ENCODE measurements around the gene MAGEB6. TPM values are rescaled to one million over a fixed set of nuclear protein-coding genes. Genes with fewer than 3 reads are reported as not detected.

Gene MAGEB6
- total RNA-seq, 4 donors from 2014 or later: not detected

DNA sequence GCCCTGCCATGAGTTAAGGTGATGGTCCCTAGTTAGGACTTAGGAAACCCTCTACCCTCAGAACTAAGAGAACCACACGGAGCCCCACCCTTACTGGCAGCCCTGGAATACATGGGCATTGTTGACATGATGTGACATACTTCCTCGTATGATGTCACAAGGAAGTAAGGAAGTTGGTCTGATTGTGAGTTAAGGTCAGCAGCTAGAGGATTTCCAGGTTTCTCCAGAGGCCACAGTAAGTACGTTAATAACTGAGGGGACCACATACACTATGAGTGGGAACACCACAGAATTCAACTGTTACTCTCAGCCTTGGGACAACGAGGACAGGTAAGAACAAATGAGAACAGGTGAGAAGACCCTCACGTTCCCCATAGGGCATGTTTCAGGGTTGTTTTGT is 23.6 kb downstream of the MAGEB6 start, which contains the start of gene MAGEB5:
Gene MAGEB5 (plus strand): TSS at position 301 of the 400 bp plus-strand sequence. CDS start 1,133 bp downstream, outside the sequence.
- intact Hi-C loops (cut with DNase I): no loop called here
- H3K36me3 ChIP-seq: no peaks in the 10 kb centered on the region
- 57% methylated on average over 5 of the region's 5 CpGs for WGBS
- DNase-seq (ENCODE audit: extremely low spot score): no peak
- no peaks in the 10 kb centered on the region for H3K9me3 ChIP-seq
- H3K27me3 ChIP-seq: no peaks in the 10 kb centered on the region
- no peak for TF ChIP-seq POLR2AphosphoS5 (IDR thresholded peaks at IDR 0.05)
- TF ChIP-seq, protein P1, sequence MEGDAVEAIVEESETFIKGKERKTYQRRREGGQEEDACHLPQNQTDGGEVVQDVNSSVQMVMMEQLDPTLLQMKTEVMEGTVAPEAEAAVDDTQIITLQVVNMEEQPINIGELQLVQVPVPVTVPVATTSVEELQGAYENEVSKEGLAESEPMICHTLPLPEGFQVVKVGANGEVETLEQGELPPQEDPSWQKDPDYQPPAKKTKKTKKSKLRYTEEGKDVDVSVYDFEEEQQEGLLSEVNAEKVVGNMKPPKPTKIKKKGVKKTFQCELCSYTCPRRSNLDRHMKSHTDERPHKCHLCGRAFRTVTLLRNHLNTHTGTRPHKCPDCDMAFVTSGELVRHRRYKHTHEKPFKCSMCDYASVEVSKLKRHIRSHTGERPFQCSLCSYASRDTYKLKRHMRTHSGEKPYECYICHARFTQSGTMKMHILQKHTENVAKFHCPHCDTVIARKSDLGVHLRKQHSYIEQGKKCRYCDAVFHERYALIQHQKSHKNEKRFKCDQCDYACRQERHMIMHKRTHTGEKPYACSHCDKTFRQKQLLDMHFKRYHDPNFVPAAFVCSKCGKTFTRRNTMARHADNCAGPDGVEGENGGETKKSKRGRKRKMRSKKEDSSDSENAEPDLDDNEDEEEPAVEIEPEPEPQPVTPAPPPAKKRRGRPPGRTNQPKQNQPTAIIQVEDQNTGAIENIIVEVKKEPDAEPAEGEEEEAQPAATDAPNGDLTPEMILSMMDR (IDR thresholded peaks at IDR 0.05): no peak
- TF ChIP-seq EP300 (IDR thresholded peaks at IDR 0.05): no peak
- TF ChIP-seq POLR2A (IDR thresholded peaks at IDR 0.05; ENCODE audit: low read depth): no peak
- H3K27ac ChIP-seq (replicated peaks in 1 of 4): no peak within 1 kb of the TSS
- no peak within 1 kb of the TSS for H3K4me3 ChIP-seq
- H3K4me1 ChIP-seq: no peaks in the 10 kb centered on the region

GRCh38 chrX:26219351-26219750 is 27.1 kb downstream of the MAGEB6 start:
- DNase-seq (ENCODE audit: extremely low spot score): no peak
- H3K4me1 ChIP-seq: no peaks in the 10 kb centered on the region
- no peak for TF ChIP-seq POLR2A (IDR thresholded peaks at IDR 0.05; ENCODE audit: low read depth)
- TF ChIP-seq EP300 (IDR thresholded peaks at IDR 0.05): no peak
- TF ChIP-seq POLR2AphosphoS5 (IDR thresholded peaks at IDR 0.05): no peak
- TF ChIP-seq, protein P1 (IDR thresholded peaks at IDR 0.05): no peak
- intact Hi-C loops (cut with DNase I): no loop called here
- H3K27ac ChIP-seq (replicated peaks in 1 of 4): no peak overlapping the region
- H3K36me3 ChIP-seq: no peaks in the 10 kb centered on the region
- H3K9me3 ChIP-seq: no peaks in the 10 kb centered on the region
- 73% methylated on average over 7 of the region's 7 CpGs for WGBS
- H3K27me3 ChIP-seq: no peaks in the 10 kb centered on the region
- H3K4me3 ChIP-seq: no peak overlapping the region

GRCh38 chrX:26234177-26234576 is 41.9 kb downstream of the MAGEB6 start:
- Histone ChIP-seq H3K4me1 (no peaks in the 10 kb centered on the region), H3K4me3 (no peak overlapping the region), H3K27ac (replicated peaks in 1 of 4) (no peak overlapping the region), H3K36me3 (no peaks in the 10 kb centered on the region), H3K27me3 (no peaks in the 10 kb centered on the region), H3K9me3 (no peaks in the 10 kb centered on the region)
- 39% methylated on average over 1 of the region's 1 CpG for WGBS
- TF ChIP-seq EP300 (IDR thresholded peaks at IDR 0.05) (no peak), POLR2AphosphoS5 (IDR thresholded peaks at IDR 0.05) (no peak), POLR2A (IDR thresholded peaks at IDR 0.05; ENCODE audit: low read depth) (no peak)
- TF ChIP-seq, protein P1 (IDR thresholded peaks at IDR 0.05): no peak
- DNase-seq (ENCODE audit: extremely low spot score): no peak
- intact Hi-C loops (cut with DNase I): no loop called here

Other genes with a start within 250 kb of the MAGEB6 start
- not detected for gene MAGEB18, start 54.1 kb upstream of the MAGEB6 start, total RNA-seq
- not detected for gene MAGEB6B, start 31.8 kb upstream of the MAGEB6 start, total RNA-seq
- gene MAGEB5, start 23.7 kb downstream of the MAGEB6 start, total RNA-seq: not detected

Measured in esophagus muscularis mucosa (tissue), 4 donors.